ENCODE data around the gene NHLRC2. TPM values are rescaled to one million over a fixed set of nuclear protein-coding genes. Genes with fewer than 3 reads are reported as not detected.
A peak's percentile ranks its signal among the peaks of the same experiment; 100 is the strongest.

The NHLRC2 gene
- total and polyA plus RNA-seq, 10 of the 15 experiments (the other 5 are each of a cell fraction or from before 2014, with no cell fraction given), result 1.9 to 31.3 (median 15.9) TPM

DNA sequence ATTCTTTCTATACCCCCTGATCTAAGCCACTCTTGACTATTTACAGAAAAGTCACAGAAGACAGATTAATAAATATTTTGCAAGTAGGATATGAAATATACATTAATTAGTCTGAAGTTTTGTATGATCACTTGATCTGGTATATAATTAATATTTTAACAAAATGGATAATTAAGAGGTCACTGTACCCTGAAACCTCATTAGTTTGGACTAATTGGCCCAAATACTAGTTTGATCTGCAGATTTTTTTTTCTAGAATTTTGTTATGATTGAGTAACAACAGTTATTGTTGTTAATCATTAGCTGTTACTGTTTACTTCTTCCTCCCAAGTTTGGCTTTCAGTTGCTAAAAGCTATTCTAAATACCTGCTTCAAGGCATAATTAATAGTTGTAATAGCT, 2.7 kb downstream of the NHLRC2 start:
- ChIA-PET SMC1A (ENCODE audit: uncharacterized antibody, unreplicated experiment) (interaction anchor here (0.7 to 2.4 kb wide), 18 partner anchors 10 to 246 kb away, joined by 3 to 13 read pairs (median 4); no protein-coding TSS in a partner anchor), RAD21 (ENCODE audit: unreplicated experiment) (interaction anchor here (0.8 to 3.8 kb wide), 13 partner anchors 8 to 245 kb away, joined by 3 to 31 read pairs (median 4); no protein-coding TSS in a partner anchor), POLR2A (interaction anchor here (0.6 to 2.0 kb wide), 10 partner anchors 12 to 642 kb away, joined by 3 to 9 read pairs (median 3); no protein-coding TSS in a partner anchor), CTCF (interaction anchor here (0.9 to 2.2 kb wide), 10 partner anchors 8 to 246 kb away, joined by 3 to 6 read pairs (median 3); no protein-coding TSS in a partner anchor)
- DNase-seq (ENCODE audit: low read depth, low spot score) (no peak), ATAC-seq (no peak), FAIRE-seq (no peak)
- Histone ChIP-seq H3K9ac (ENCODE audit: control insufficient read depth, insufficient read depth, low read length) (peak overlapping the region; percentile 55; the same call in 1 of the 2 replicates), H3K27ac (ENCODE audit: control insufficient read depth, insufficient read depth) (peak overlapping the region; percentile 92), H3K9me3 (replicated peaks; ENCODE audit: control insufficient read depth, insufficient read depth, low read length) (peaks cover 10% of the 10 kb centered on the region), H3K79me2 (ENCODE audit: control insufficient read depth, insufficient read depth, low read length) (peaks cover 82% of the 10 kb centered on the region), H3K4me2 (ENCODE audit: control insufficient read depth, insufficient read depth) (peak overlapping the region; percentile 75), H3K36me3 (ENCODE audit: control insufficient read depth in 2 of 2, insufficient read depth in 2 of 2, low read length in 1 of 2) (peaks cover 0 to 19% of the 10 kb centered on the region in 2 experiments; a peak in 3 of 4 replicates), H2AFZ (ENCODE audit: control insufficient read depth, low read depth, low read length) (no peak overlapping the region), H3K4me1 (ENCODE audit: control insufficient read depth, insufficient read depth, low read length) (peaks cover 11% of the 10 kb centered on the region), H3K4me3 (peak overlapping the region; percentile 78), H3K27me3 (replicated peaks in 1 of 2; ENCODE audit: control insufficient read depth in 2 of 2, insufficient read depth in 2 of 2, low read length in 1 of 2) (no peaks in the 10 kb centered on the region), H4K20me1 (ENCODE audit: control insufficient read depth, insufficient read depth) (no peaks in the 10 kb centered on the region)
- intact Hi-C loops (cut with micrococcal nuclease; ENCODE audit: unreplicated experiment), result loop anchor here (5.0 kb wide), 3 partner anchors 105 to 245 kb away; no protein-coding TSS in a partner anchor
- BruUV-seq (replicated peaks), result no TSS peak
- TF ChIP-seq NR2F1 (conservative IDR thresholded peaks at IDR 0.05), result 0 out of 2 replicates have a peak, but pooled peaks have one; percentile 8
- TF ChIP-seq MTA2 (IDR thresholded peaks at IDR 0.05; ENCODE audit: low read depth), result peak; percentile 96
- TF ChIP-seq, protein P1, sequence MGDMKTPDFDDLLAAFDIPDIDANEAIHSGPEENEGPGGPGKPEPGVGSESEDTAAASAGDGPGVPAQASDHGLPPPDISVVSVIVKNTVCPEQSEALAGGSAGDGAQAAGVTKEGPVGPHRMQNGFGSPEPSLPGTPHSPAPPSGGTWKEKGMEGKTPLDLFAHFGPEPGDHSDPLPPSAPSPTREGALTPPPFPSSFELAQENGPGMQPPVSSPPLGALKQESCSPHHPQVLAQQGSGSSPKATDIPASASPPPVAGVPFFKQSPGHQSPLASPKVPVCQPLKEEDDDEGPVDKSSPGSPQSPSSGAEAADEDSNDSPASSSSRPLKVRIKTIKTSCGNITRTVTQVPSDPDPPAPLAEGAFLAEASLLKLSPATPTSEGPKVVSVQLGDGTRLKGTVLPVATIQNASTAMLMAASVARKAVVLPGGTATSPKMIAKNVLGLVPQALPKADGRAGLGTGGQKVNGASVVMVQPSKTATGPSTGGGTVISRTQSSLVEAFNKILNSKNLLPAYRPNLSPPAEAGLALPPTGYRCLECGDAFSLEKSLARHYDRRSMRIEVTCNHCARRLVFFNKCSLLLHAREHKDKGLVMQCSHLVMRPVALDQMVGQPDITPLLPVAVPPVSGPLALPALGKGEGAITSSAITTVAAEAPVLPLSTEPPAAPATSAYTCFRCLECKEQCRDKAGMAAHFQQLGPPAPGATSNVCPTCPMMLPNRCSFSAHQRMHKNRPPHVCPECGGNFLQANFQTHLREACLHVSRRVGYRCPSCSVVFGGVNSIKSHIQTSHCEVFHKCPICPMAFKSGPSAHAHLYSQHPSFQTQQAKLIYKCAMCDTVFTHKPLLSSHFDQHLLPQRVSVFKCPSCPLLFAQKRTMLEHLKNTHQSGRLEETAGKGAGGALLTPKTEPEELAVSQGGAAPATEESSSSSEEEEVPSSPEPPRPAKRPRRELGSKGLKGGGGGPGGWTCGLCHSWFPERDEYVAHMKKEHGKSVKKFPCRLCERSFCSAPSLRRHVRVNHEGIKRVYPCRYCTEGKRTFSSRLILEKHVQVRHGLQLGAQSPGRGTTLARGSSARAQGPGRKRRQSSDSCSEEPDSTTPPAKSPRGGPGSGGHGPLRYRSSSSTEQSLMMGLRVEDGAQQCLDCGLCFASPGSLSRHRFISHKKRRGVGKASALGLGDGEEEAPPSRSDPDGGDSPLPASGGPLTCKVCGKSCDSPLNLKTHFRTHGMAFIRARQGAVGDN (IDR thresholded peaks at IDR 0.05), result 0 out of 2 replicates have a peak, but pooled peaks have one; percentile 5
- no peak for TF ChIP-seq ATF7 (IDR thresholded peaks at IDR 0.05; ENCODE audit: low read depth)
- peak; percentile 39; the same call in 1 of the 2 replicates for TF ChIP-seq ZNF384 (IDR thresholded peaks at IDR 0.05; ENCODE audit: borderline replicate concordance, low read depth, low read length)
- TF ChIP-seq, protein P2, sequence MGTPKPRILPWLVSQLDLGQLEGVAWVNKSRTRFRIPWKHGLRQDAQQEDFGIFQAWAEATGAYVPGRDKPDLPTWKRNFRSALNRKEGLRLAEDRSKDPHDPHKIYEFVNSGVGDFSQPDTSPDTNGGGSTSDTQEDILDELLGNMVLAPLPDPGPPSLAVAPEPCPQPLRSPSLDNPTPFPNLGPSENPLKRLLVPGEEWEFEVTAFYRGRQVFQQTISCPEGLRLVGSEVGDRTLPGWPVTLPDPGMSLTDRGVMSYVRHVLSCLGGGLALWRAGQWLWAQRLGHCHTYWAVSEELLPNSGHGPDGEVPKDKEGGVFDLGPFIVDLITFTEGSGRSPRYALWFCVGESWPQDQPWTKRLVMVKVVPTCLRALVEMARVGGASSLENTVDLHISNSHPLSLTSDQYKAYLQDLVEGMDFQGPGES (IDR thresholded peaks at IDR 0.05), result no peak
- in situ Hi-C loops (cut with MboI), result no loop called here
